ENCODE data around the gene ESYT2.

GRCh38 chr7:158734861-158735260 is 94.4 kb downstream of the ESYT2 start:
- no peak for TF ChIP-seq GATA3 (IDR thresholded peaks at IDR 0.05; ENCODE audit: low read depth, low read length)
- no peak for TF ChIP-seq GATA2 (IDR thresholded peaks at IDR 0.05; ENCODE audit: low read depth, low read length)

All from SH-SY5Y (cell line).